HG02798 (cell line): ENCODE data around the gene SPTSSA.
A peak's percentile ranks its signal among the peaks of the same experiment; 100 is the strongest.

Source experiments
- ATAC-seq: cut with Tn5 transposase; IDR thresholded peaks from one replicate; pipeline ENCODE4 v1.9.1; 2021; ENCODE audit warnings: mild to moderate bottlenecking; ENCODE audit not compliant: unreplicated experiment, poor library complexity

SPTSSA gene

GRCh38 chr14:34474187-34474679 lies 12.2 kb upstream of the SPTSSA start:
- no peak for ATAC-seq

DNA sequence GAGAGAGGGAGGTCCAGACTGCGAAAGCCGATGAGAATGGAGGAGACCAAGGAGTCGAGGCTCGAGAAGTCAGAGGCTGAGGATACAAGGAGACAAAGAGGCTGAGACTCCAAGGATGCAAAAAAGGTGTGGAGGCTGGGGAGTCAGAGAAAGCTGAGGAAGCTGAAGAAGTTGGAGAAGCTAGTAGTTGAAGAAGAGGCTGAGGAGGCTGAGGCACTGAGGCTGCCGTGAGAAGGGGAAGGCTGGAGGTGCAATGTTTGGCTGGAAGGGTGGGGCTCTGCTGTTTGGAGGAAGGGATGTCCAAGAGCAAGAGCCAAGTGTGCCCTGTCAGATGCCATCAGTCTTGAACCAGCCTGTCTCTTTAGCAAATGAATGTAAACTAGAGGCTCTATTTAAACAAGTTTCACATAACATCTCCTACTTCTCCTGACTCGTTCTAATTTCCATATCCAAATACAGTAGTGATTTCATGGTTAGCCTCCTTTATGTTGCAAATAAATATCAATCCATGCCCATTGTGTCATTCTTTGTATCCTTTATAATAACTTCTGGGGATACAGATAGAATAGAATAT lies 10.8 kb upstream of the SPTSSA start:
- ATAC-seq = no peak

GRCh38 chr14:34470319-34470718 lies 8.3 kb upstream of the SPTSSA start:
- ATAC-seq = no peak

DNA sequence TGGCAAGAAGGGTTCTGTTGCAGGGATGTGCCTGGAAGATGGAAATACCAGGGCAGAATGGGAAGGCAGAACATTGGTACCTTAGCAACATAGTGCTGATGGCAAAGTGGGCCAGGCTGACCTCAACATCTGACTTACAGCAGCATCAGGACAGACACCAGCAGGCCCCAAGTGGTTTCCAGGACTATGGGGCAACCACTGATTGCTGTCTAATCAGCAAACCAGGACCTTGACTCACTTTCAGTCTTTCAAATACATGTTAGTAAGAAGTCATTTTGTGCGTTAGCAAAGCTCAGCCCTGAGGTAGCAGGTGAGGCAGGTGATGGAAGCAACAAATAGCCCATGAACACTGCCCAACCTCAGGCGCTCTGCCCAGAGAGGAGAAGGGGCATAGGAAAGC lies 4.7 kb upstream of the SPTSSA start:
- ATAC-seq = no peak

- no peak for ATAC-seq
Measured at GRCh38 chr14:34465069-34465859, 3.2 kb upstream of the SPTSSA start.

GRCh38 chr14:34463598-34463961 lies 1.5 kb upstream of the SPTSSA start:
- ATAC-seq = no peak

DNA sequence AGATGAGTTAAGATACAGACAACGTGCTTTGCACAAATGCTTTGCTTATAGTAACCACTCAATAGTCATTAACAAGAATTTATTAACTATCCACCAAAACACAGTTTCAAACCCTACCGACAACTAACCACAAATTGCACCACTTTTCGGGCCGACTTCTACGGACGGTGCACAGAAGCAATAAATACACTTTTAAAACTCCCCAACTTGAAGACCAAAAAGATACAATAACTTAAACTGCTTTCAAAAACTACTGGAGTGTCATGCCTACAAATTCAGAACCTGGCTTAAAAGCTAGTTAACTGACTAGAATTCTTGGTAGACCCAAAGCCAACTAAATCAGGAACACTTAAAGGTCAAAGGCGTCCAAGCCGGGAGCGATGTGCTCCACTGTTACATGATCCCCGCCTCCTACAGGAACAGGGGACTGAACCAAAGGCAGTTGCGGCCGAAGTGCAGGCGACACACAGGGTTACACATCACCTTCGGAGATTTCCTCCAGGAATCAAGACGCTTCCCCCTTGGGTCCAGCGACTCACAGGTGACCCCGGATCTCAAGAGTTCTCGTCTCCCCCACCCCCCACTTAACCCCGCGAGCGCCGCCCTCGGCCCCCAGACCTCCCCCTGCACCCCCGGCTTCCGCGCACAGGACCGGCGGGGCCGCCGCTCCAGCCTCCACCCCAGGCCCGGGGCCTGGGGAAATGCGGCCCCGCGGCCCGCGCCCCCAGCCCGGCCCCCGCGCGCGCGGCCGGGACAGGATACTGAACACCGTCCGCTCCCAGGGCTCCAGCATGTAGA lies 507 bp downstream of the SPTSSA start:
- ATAC-seq = peak; percentile 11

GRCh38 chr14:34460841-34461240 lies 1.2 kb downstream of the SPTSSA start:
- no peak for ATAC-seq

GRCh38 chr14:34460295-34460694 lies 1.7 kb downstream of the SPTSSA start:
- ATAC-seq = no peak

- ATAC-seq = no peak
Measured at GRCh38 chr14:34457186-34457585, 4.9 kb downstream of the SPTSSA start.

- no peak for ATAC-seq
Measured at GRCh38 chr14:34453226-34453625, 8.8 kb downstream of the SPTSSA start.

DNA sequence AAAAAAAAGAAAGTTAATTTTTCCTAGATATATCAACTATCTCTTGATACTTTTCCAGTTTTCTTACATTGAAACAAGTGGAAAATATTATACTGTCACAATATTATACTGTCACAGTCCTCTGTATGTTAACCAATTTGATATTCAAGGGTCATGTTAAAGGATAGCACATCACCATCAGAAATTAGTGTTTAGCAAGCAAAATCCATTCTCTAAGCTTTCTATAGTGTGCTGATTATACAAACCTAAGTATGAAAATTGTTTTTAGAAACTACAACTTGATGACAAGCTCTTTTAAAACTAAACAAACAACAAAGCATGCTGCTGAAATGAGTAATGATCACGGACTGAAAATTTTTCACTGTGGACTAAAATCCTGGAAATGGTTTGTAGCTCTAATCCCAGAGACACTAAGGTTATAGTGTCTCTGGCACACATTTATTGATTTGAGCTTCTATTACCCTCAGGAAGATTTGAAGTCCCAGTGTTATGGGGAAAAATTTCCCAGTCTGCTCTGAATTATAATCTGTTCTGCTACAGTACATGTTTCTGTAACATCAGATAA lies 9.7 kb downstream of the SPTSSA start:
- ATAC-seq = no peak

DNA sequence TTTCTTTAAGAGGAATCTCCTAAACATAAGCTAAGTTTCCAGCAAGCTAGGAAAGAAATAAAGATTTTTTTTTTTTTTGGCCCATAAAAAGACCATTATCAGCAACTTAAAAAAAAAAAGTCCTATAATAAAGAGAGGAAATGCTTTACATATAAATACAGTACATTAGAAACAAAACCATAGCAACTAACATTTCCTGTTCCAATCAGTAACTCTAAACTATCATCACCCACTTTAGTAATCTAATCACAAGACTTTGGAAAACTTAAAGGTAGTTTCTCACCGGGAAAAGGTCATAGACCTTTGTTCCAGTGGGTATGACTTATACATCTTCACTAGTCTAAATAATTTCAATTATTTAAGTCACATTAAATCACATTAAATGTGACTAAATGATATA lies 11.1 kb downstream of the SPTSSA start:
- ATAC-seq = no peak

DNA sequence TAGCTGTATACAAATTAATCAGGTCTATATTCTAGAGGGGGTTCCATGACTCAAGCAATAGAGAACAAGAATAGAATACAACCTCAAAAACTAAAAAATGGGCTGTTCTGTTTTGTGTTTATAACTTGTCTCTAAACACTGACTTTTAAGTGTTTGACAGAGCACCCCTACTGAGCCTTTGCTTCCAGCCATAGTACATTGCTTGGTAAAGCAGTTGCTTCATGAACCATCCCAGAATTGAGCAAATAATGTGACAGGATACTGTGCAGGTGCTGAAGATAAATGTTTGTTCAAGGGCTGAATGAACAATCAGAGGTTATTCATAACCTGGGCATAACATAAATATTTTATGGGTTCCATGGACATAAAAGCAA lies 11.5 kb downstream of the SPTSSA start:
- ATAC-seq = no peak

DNA sequence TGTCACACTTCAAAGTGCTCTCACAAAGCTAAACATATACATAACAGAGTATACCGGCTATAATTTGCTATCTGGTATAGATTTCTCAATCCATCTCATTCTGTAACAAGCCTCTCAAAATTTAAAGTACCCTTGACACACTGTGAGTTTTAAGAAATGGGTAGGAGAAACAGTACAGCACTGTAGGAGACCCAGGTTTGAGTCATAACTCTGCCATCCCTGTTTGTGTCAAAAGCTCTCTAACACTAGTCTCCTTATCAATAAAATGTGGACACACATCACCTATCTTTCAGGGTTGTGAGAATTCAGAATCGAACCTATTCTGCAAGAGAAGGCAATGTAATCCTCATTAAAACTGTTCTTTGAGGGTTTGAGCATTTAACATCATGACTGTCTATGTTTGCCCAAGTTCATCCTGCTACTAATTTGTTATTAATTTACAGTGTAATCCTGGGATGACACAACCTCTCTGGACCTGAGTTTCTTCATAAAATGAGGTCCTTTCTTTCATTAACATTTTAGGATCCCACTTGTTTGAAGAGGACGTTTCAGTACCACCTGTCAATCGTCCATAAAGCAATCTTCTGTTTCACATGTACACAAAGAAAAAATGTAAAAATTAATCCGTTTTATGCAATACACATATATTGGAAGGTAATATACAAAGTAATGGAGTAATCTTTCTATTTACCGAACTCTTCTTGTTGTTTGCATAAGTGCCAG lies 12.1 kb downstream of the SPTSSA start:
- ATAC-seq = no peak

- ATAC-seq = no peak
Measured at GRCh38 chr14:34439090-34439489, 22.9 kb downstream of the SPTSSA start.

GRCh38 chr14:34438438-34438837 lies 23.6 kb downstream of the SPTSSA start:
- ATAC-seq = no peak

GRCh38 chr14:34437729-34438080 lies 24.3 kb downstream of the SPTSSA start:
- ATAC-seq = no peak

- ATAC-seq = no peak
Measured at GRCh38 chr14:34436960-34437728, 24.9 kb downstream of the SPTSSA start.
